ENCODE data around the gene EPS8L2. TPM values are rescaled to one million over a fixed set of nuclear protein-coding genes. Genes with fewer than 3 reads are reported as not detected.
A peak's percentile ranks its signal among the peaks of the same experiment; 100 is the strongest.

The EPS8L2 gene
- total and polyA plus RNA-seq, 2 of the 8 experiments (the other 6 are each of a cell fraction or from before 2014, with no cell fraction given), result 38.5 to 57.0 TPM

GRCh38 chr11:724049-724777 is 18.2 kb downstream of the EPS8L2 start:
- Histone ChIP-seq H3K18ac (ENCODE audit: extremely low read depth, low read length) (no peak overlapping the region; the same call in 1 of the 2 replicates), H3K56ac (replicated peaks; ENCODE audit: insufficient read length, low read depth, low read length) (no peak overlapping the region), H4K91ac (replicated peaks; ENCODE audit: insufficient read length, low read length) (peak overlapping the region; percentile 83), H2AK5ac (ENCODE audit: low read depth, low read length) (no peak overlapping the region; the same call in 1 of the 2 replicates), H3K4ac (replicated peaks; ENCODE audit: insufficient read length, low read depth, low read length) (no peak overlapping the region), H4K5ac (ENCODE audit: insufficient read length, low read depth, low read length) (no peak overlapping the region), H3K9me3 (ENCODE audit: insufficient read depth in 2 of 2, low read depth in 1 of 2, low read length in 1 of 2) (no peaks in the 10 kb centered on the region), H3K4me3 (ENCODE audit: extremely low read depth in 1 of 4, insufficient read depth in 2 of 4, low read depth in 3 of 4, low read length in 4 of 4) (no peak overlapping the region), H3K79me2 (ENCODE audit: control insufficient read depth in 1 of 2, insufficient read depth in 2 of 2, low read length in 2 of 2) (no peaks in the 10 kb centered on the region), H3K36me3 (ENCODE audit: control insufficient read depth in 2 of 4, insufficient read depth in 4 of 4, low read length in 3 of 4) (no peaks in the 10 kb centered on the region), H3K4me2 (ENCODE audit: insufficient read depth in 1 of 2, low read depth in 2 of 2, low read length in 2 of 2) (no peak overlapping the region), H4K20me1 (replicated peaks in 1 of 2; ENCODE audit: control insufficient read depth in 1 of 2, insufficient read depth in 2 of 2, low read length in 2 of 2) (no peaks in the 10 kb centered on the region), H2BK20ac (ENCODE audit: low read length) (no peak overlapping the region), H3K14ac (ENCODE audit: insufficient read length) (no peak overlapping the region), H3K23me2 (ENCODE audit: low read depth, low read length) (peaks cover 9% of the 10 kb centered on the region; the same call in 1 of the 2 replicates), H3K27ac (ENCODE audit: low read depth, low read length) (no peak overlapping the region), H2BK120ac (replicated peaks; ENCODE audit: low read depth, low read length) (no peak overlapping the region), H2BK5ac (ENCODE audit: low read depth, low read length) (no peak overlapping the region), H3K27me3 (replicated peaks in 1 of 4; ENCODE audit: control insufficient read depth in 3 of 4, extremely low read depth in 1 of 4, insufficient read depth in 3 of 4, low read length in 3 of 4) (peaks cover 0 to 10% (median 8%) of the 10 kb centered on the region in 4 experiments; a peak in 4 of 7 replicates), H3K9ac (replicated peaks in 1 of 4; ENCODE audit: extremely low read depth in 1 of 4, low read depth in 3 of 4, low read length in 3 of 4) (no peak overlapping the region), H4K8ac (ENCODE audit: extremely low read depth, insufficient read depth, low read length) (no peak overlapping the region), H2BK15ac (ENCODE audit: low read length) (peak overlapping the region; percentile 61; the same call in 1 of the 2 replicates), H2AFZ (ENCODE audit: low read length) (no peak overlapping the region), H2BK12ac (ENCODE audit: low read depth, low read length) (peak overlapping the region; percentile 27; the same call in 1 of the 2 replicates), H3K4me1 (replicated peaks in 1 of 4; ENCODE audit: control insufficient read depth in 3 of 4, insufficient read depth in 4 of 4, low read length in 3 of 4) (peaks cover 0 to 26% (median 17%) of the 10 kb centered on the region in 4 experiments; a peak in 5 of 7 replicates), H3K79me1 (ENCODE audit: low read depth, low read length) (no peaks in the 10 kb centered on the region), H3K23ac (ENCODE audit: insufficient read length) (no peak overlapping the region)
- ChIA-PET CTCF (ENCODE audit: partially characterized antibody) (interaction anchor here (0.6 to 15.4 kb wide), 33 partner anchors 9 to 213 kb away, joined by 3 to 395 read pairs (median 4); partner anchors contain the start of genes TALDO1 and TMEM80), POLR2A (ENCODE audit: partially characterized antibody) (interaction anchor here (1.2 to 13.2 kb wide), 11 partner anchors 9 to 87 kb away, joined by 3 to 216 read pairs (median 6); partner anchors contain the start of genes DEAF1, DRD4, EPS8L2 and TALDO1)
- TF ChIP-seq RXRA (IDR thresholded peaks at IDR 0.05; ENCODE audit: insufficient read depth, low read depth, low read length) (no peak), SIN3A (conservative IDR thresholded peaks at IDR 0.05 in 1 of 2, IDR thresholded peaks at IDR 0.05 in 1 of 2; ENCODE audit: low read depth in 1 of 2, low read length in 2 of 2) (peak in 1 of 2 experiments; percentile 42; a peak in 1 of 4 replicates)
- 82% methylated on average over 18 of the region's 19 CpGs; no CpG with 5 or more reads in 1 of the 2 experiments for WGBS, 2 experiments (ENCODE audit: extremely low coverage in 1 of 2, insufficient coverage in 1 of 2, insufficient read length in 1 of 2, insufficient replicate concordance in 2 of 2, low coverage in 1 of 2, low lambda C conversion rate in 2 of 2, missing lambda C conversion rate in 1 of 2)
- DNase-seq (ENCODE audit: low read depth in 1 of 2, low spot score in 2 of 2) (no peak), FAIRE-seq (no peak)

Data from H1 (cell line).